Parathyroid adenoma (tissue), 2 donors: Measurements from ENCODE around the gene MUC21.
"Not testable (repeated sequence)": the region's sequence is repeated elsewhere in the genome, so short reads cannot be mapped to it uniquely, and the experiment has no call there.

ENCODE experiments used
- H2AFZ ChIP-seq: fragments of 300-600 bp; sonication (generic); one replicate; pipeline ENCODE4 v1.7.0; 2017; ENCODE audit warnings: antibody characterized with exemption, mild to moderate bottlenecking
- H3K27ac ChIP-seq: fragments of 300-600 bp; sonication (generic); one replicate; pipeline ENCODE4 v1.7.0; 2017
- H3K27me3 ChIP-seq: fragments of 300-600 bp; sonication (generic); one replicate; pipeline ENCODE4 v1.7.0; 2017; ENCODE audit warnings: low read length; ENCODE audit not compliant: control insufficient read depth, insufficient read depth
- H3K36me3 ChIP-seq: fragments of 300-600 bp; sonication (generic); one replicate; pipeline ENCODE4 v1.7.0; 2017; ENCODE audit warnings: low read length; ENCODE audit not compliant: control insufficient read depth, insufficient read depth
- H3K4me1 ChIP-seq: fragments of 300-600 bp; sonication (generic); one replicate; pipeline ENCODE4 v1.7.0; 2017; ENCODE audit warnings: control low read depth
- H3K4me2 ChIP-seq: fragments of 300-600 bp; sonication (generic); one replicate; pipeline ENCODE4 v1.7.0; 2017; ENCODE audit warnings: low read length
- H3K4me3 ChIP-seq: fragments of 300-600 bp; sonication (generic); one replicate; pipeline ENCODE4 v1.7.0; 2017; ENCODE audit warnings: low read depth, low read length
- H3K79me2 ChIP-seq: fragments of 300-600 bp; sonication (generic); one replicate; pipeline ENCODE4 v1.7.0; 2017; ENCODE audit warnings: control low read depth
- H3K9ac ChIP-seq: fragments of 300-600 bp; sonication (generic); one replicate; pipeline ENCODE4 v1.7.0; 2017; ENCODE audit warnings: mild to moderate bottlenecking
- H3K9me3 ChIP-seq: fragments of 300-600 bp; sonication (generic); one replicate; pipeline ENCODE4 v1.7.0; 2017; ENCODE audit warnings: low read length; ENCODE audit not compliant: control insufficient read depth
- CTCF ChIP-seq: fragments of 300-600 bp; sonication (generic); IDR thresholded peaks from one replicate; pipeline ENCODE4 v1.7.0; 2017; ENCODE audit warnings: antibody characterized with exemption, mild to moderate bottlenecking
- donor health status: primary hyperparathyroidism.

The MUC21 gene

GRCh38 chr6:30990422-30991086, 7.0 kb downstream of the MUC21 start:
- Histone ChIP-seq H3K9me3 (no peaks in the 10 kb centered on the region), H3K27ac (no peak overlapping the region), H3K9ac (no peak overlapping the region), H3K4me3 (no peak overlapping the region), H2AFZ (no peak overlapping the region), H3K27me3 (no peaks in the 10 kb centered on the region), H3K79me2 (no peaks in the 10 kb centered on the region), H3K4me1 (no peaks in the 10 kb centered on the region), H3K4me2 (no peak overlapping the region), H3K36me3 (no peaks in the 10 kb centered on the region)
- no peak for TF ChIP-seq CTCF

GRCh38 chr6:30991891-30992290, 8.4 kb downstream of the MUC21 start:
- no peak overlapping the region for H3K27ac ChIP-seq
- H2AFZ ChIP-seq: no peak overlapping the region
- H3K4me1 ChIP-seq: no peaks in the 10 kb centered on the region
- no peaks in the 10 kb centered on the region for H3K27me3 ChIP-seq
- no peaks in the 10 kb centered on the region for H3K36me3 ChIP-seq
- H3K4me3 ChIP-seq: no peak overlapping the region
- H3K9me3 ChIP-seq: no peaks in the 10 kb centered on the region
- no peak overlapping the region for H3K9ac ChIP-seq
- no peaks in the 10 kb centered on the region for H3K79me2 ChIP-seq
- H3K4me2 ChIP-seq: no peak overlapping the region
- TF ChIP-seq CTCF: no peak

- Histone ChIP-seq H3K9me3 (no peaks in the 10 kb centered on the region), H3K27ac (no peak overlapping the region), H3K27me3 (no peaks in the 10 kb centered on the region), H2AFZ (no peak overlapping the region), H3K9ac (no peak overlapping the region), H3K4me1 (no peaks in the 10 kb centered on the region), H3K4me3 (no peak overlapping the region), H3K36me3 (no peaks in the 10 kb centered on the region), H3K79me2 (no peaks in the 10 kb centered on the region), H3K4me2 (no peak overlapping the region)
- no peak for TF ChIP-seq CTCF
These were observed 13.8 kb downstream of the MUC21 start for GRCh38 chr6:30997301-30997700.

- H3K27me3 ChIP-seq: no peaks in the 10 kb centered on the region
- no peak overlapping the region for H3K4me2 ChIP-seq
- H3K79me2 ChIP-seq: no peaks in the 10 kb centered on the region
- no peak for TF ChIP-seq CTCF
- no peak overlapping the region for H3K9ac ChIP-seq
- no peak overlapping the region for H3K27ac ChIP-seq
- no peak overlapping the region for H2AFZ ChIP-seq
- no peak overlapping the region for H3K4me3 ChIP-seq
- no peaks in the 10 kb centered on the region for H3K4me1 ChIP-seq
- no peaks in the 10 kb centered on the region for H3K36me3 ChIP-seq
- H3K9me3 ChIP-seq: no peaks in the 10 kb centered on the region
These were observed 15.3 kb downstream of the MUC21 start for GRCh38 chr6:30998785-30999184.

GRCh38 chr6:31000067-31000860, 16.7 kb downstream of the MUC21 start:
- not testable (repeated sequence) for H3K27ac ChIP-seq, H3K9ac ChIP-seq, H3K4me2 ChIP-seq, H3K4me1 ChIP-seq, H3K36me3 ChIP-seq, H2AFZ ChIP-seq, H3K79me2 ChIP-seq, H3K9me3 ChIP-seq, H3K4me3 ChIP-seq, H3K27me3 ChIP-seq
